ENCODE data around the gene LINC01488.

DNA sequence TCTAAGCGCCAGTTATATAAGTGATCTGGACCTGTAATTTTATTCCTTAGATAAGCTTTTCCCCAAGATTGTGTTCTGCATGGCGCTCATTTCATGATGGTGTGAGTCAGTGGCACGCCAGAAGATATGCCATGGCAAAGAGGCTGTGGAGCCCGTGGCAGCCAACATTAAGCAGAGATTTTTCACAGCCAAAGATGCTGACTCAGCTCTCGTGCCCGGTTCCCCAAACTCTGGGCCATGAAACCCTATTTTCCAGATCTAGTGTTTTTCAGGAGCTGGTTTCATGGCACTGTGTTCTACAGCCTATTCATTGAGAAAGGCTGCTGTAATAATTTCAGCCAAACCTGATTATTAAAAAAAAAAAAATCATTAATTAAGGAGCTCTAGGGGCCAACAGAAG, 15.4 kb upstream of the LINC01488 start:
- TF ChIP-seq EP300 (IDR thresholded peaks at IDR 0.05; ENCODE audit: borderline replicate concordance in 1 of 2, low read depth in 1 of 2, low read length in 1 of 2) (no peak), RFX5 (IDR thresholded peaks at IDR 0.05; ENCODE audit: low read length) (no peak)
